Measurements from ENCODE around the gene ACSF3.

The ACSF3 gene

DNA sequence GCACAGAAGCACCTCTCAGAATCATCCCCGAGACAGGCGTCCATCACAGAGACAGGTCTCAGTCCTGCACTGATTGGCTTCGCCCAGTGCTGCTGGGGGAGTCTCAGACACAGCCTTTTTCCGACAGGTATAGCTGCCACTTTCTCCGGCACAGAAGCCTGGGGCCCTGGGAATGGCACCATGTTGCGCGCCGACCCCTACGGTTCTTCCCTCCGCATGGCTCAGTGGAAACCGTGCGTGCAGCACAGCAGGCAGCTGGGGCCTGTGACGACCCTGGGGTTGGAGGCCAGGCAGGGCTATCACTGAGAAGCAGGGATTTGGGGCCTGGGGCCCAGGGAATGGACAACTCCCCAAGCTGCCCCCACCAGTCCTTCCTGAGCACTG lies 48.2 kb downstream of the ACSF3 start:
- no peak overlapping the region for H3K27ac ChIP-seq (ENCODE audit: low read depth, low read length)
- H3K4me1 ChIP-seq (ENCODE audit: control insufficient read depth in 1 of 2, insufficient read depth in 2 of 2, low read length in 2 of 2), result no peaks in the 10 kb centered on the region
- peaks cover 2 to 7% of the 10 kb centered on the region in 2 donors for H3K9me3 ChIP-seq (ENCODE audit: control insufficient read depth in 1 of 2, low read length in 2 of 2)
- H3K36me3 ChIP-seq (ENCODE audit: control insufficient read depth in 1 of 2, insufficient read depth in 2 of 2, low read length in 2 of 2), result peaks cover 9 to 78% of the 10 kb centered on the region in 2 donors
- H3K4me3 ChIP-seq (ENCODE audit: low read depth in 1 of 2, low read length in 2 of 2), result no peak overlapping the region
- no peak overlapping the region for H3K9ac ChIP-seq (ENCODE audit: low read depth in 1 of 2, low read length in 2 of 2)
- no peaks in the 10 kb centered on the region for H3K27me3 ChIP-seq (ENCODE audit: control insufficient read depth in 1 of 2, insufficient read depth in 2 of 2, low read length in 2 of 2)

DNA sequence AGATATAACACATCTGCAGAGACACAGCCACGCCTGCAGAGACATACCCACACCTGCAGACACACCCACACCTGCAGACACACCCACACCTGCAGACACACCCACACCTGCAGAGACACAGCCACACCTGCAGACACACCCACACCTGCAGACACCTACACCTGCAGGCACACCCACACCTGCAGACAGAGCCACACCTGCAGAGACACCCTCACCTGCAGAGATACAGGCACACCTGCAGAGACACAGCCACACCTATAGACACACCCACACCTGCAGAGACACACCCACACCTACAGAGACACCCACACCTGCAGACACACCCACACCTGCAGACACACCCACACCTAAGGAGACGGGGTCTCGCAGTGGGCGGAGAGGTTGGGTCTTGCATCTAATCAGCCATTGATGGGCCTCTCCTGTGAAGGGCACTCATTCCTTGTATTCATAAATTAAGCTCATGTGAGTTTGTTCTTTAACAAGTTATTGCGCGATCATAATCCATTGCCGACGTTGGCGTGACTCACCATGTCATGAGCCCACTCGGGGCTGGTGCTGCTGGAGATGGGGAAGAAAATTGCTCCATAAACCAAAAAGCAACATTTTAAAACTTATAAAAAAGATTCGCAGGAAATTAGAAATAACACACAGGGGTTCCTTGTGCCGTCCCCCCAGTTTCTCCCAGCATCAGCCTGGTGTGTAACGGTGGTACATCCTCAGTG lies 49.0 kb downstream of the ACSF3 start:
- Histone ChIP-seq H3K36me3 (ENCODE audit: control insufficient read depth in 1 of 2, insufficient read depth in 2 of 2, low read length in 2 of 2) (peaks cover 9 to 76% of the 10 kb centered on the region in 2 donors), H3K4me1 (ENCODE audit: control insufficient read depth in 1 of 2, insufficient read depth in 2 of 2, low read length in 2 of 2) (no peaks in the 10 kb centered on the region), H3K27ac (ENCODE audit: low read depth, low read length) (no peak overlapping the region), H3K27me3 (ENCODE audit: control insufficient read depth in 1 of 2, insufficient read depth in 2 of 2, low read length in 2 of 2) (no peaks in the 10 kb centered on the region), H3K4me3 (ENCODE audit: low read depth in 1 of 2, low read length in 2 of 2) (no peak overlapping the region), H3K9ac (ENCODE audit: low read depth in 1 of 2, low read length in 2 of 2) (no peak overlapping the region), H3K9me3 (ENCODE audit: control insufficient read depth in 1 of 2, low read length in 2 of 2) (peaks cover 2 to 7% of the 10 kb centered on the region in 2 donors)

- Histone ChIP-seq H3K4me3 (ENCODE audit: low read depth in 1 of 2, low read length in 2 of 2) (no peak overlapping the region), H3K9me3 (ENCODE audit: control insufficient read depth in 1 of 2, low read length in 2 of 2) (peaks cover 2 to 7% of the 10 kb centered on the region in 2 donors), H3K27me3 (ENCODE audit: control insufficient read depth in 1 of 2, insufficient read depth in 2 of 2, low read length in 2 of 2) (no peaks in the 10 kb centered on the region), H3K27ac (ENCODE audit: low read depth, low read length) (no peak overlapping the region), H3K9ac (ENCODE audit: low read depth in 1 of 2, low read length in 2 of 2) (no peak overlapping the region), H3K4me1 (ENCODE audit: control insufficient read depth in 1 of 2, insufficient read depth in 2 of 2, low read length in 2 of 2) (no peaks in the 10 kb centered on the region), H3K36me3 (ENCODE audit: control insufficient read depth in 1 of 2, insufficient read depth in 2 of 2, low read length in 2 of 2) (peaks cover 9 to 71% of the 10 kb centered on the region in 2 donors)
Measured at GRCh38 chr16:89143201-89143741, 49.6 kb downstream of the ACSF3 start.

DNA sequence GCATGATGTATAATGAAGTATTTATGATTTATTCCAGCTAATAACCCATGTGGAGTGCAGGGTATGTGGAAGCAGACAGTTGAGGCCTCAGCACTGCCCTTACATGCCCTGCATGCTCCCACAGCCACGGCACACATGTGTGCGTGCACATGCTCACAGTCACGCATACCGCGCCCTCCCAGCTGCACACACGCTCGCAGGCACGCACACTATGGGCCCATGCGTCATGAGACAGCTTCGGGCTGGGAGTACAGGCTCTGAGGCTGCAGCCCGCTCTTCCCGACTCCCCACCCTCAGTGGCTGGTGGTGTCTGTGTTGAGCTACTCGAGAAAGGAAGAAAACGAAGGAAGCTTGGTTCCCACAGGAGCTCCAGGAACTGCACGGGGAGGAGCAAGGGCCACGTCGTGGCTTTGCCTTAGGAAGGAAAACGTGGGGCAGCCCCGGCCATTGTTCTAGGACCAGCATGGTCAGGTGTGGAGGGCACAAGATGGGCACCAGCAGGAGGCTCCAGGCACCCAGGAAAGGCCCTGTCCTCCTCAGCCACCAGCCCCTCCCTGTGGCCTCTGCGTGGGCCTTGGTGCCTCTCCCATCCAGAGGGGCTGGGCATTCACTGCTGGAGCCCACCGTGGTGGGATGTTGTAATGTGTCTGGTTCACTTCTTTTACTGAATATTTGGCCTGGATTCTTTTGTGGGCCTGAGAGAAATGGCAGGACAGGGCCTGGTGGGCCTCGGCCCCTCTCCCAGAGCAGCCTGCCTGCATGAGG lies 50.4 kb downstream of the ACSF3 start:
- H3K9me3 ChIP-seq (ENCODE audit: control insufficient read depth in 1 of 2, low read length in 2 of 2), result peaks cover 2 to 12% of the 10 kb centered on the region in 2 donors
- H3K27ac ChIP-seq (ENCODE audit: low read depth, low read length), result no peak overlapping the region
- no peaks in the 10 kb centered on the region for H3K27me3 ChIP-seq (ENCODE audit: control insufficient read depth in 1 of 2, insufficient read depth in 2 of 2, low read length in 2 of 2)
- no peak overlapping the region for H3K4me3 ChIP-seq (ENCODE audit: low read depth in 1 of 2, low read length in 2 of 2)
- H3K4me1 ChIP-seq (ENCODE audit: control insufficient read depth in 1 of 2, insufficient read depth in 2 of 2, low read length in 2 of 2), result no peaks in the 10 kb centered on the region
- H3K36me3 ChIP-seq (ENCODE audit: control insufficient read depth in 1 of 2, insufficient read depth in 2 of 2, low read length in 2 of 2), result peaks cover 12 to 70% of the 10 kb centered on the region in 2 donors
- no peak overlapping the region for H3K9ac ChIP-seq (ENCODE audit: low read depth in 1 of 2, low read length in 2 of 2)

DNA sequence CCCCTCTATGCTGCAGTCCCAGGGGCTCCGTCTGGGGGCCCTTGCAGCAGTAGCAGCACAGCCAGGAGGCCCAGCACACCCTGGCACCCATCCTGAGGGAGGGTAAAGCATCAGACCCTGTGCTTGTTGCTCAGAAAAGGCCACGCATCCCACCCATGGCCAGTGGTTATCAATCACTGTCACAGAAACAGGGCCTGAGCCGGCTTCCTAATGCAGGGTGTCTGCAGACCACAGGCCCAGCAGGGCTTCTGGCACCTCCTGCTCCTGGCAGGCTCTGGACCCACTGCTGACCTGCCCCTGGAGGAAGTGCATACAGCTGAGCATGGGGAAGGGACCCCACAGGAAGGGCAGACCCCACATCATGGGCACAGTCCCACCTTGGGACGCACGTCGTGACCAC lies 51.0 kb downstream of the ACSF3 start:
- Histone ChIP-seq H3K36me3 (ENCODE audit: control insufficient read depth in 1 of 2, insufficient read depth in 2 of 2, low read length in 2 of 2) (peaks cover 12 to 76% of the 10 kb centered on the region in 2 donors), H3K9ac (ENCODE audit: low read depth in 1 of 2, low read length in 2 of 2) (no peak overlapping the region), H3K27me3 (ENCODE audit: control insufficient read depth in 1 of 2, insufficient read depth in 2 of 2, low read length in 2 of 2) (no peaks in the 10 kb centered on the region)

DNA sequence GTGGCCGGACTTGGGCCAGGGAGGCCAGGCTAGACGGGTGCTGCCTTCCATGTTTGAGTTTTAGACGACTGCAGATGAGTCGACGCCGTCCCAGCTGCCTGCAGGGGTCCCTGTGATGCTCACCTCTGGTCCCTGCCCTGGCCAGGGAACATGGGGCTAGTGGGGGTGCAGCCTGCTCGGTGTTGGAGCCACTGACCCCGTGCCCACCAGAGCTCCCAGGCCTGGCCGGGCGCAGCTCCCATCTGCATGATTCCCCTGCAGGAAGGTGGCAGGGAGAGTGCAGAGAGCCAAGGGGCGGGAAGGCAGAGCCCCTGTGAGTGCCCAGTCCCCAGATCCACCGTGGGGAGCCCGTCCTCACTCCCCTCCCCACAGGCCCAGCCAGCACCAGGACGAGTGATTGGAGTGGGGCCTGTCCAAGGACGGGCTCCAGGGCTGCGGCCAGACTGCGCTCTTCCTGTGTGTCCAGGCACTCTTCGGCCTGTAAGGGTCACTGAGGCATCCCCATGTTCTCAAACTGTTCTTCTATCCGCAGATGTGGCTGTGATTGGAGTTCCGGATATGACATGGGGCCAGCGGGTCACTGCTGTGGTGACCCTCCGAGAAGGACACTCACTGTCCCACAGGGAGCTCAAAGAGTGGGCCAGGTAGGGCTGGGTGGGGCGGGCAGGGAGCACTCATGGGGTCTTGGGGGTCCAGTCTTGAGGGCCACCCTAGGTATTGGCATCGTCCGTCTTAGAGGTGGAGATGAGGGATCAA lies 51.9 kb downstream of the ACSF3 start:
- Histone ChIP-seq H3K4me3 (ENCODE audit: low read depth in 1 of 2, low read length in 2 of 2) (no peak overlapping the region), H3K9me3 (ENCODE audit: control insufficient read depth in 1 of 2, low read length in 2 of 2) (peaks cover 4 to 12% of the 10 kb centered on the region in 2 donors), H3K27me3 (ENCODE audit: control insufficient read depth in 1 of 2, insufficient read depth in 2 of 2, low read length in 2 of 2) (no peaks in the 10 kb centered on the region), H3K27ac (ENCODE audit: low read depth, low read length) (no peak overlapping the region), H3K36me3 (ENCODE audit: control insufficient read depth in 1 of 2, insufficient read depth in 2 of 2, low read length in 2 of 2) (peaks cover 12 to 76% of the 10 kb centered on the region in 2 donors), H3K9ac (ENCODE audit: low read depth in 1 of 2, low read length in 2 of 2) (no peak overlapping the region), H3K4me1 (ENCODE audit: control insufficient read depth in 1 of 2, insufficient read depth in 2 of 2, low read length in 2 of 2) (no peaks in the 10 kb centered on the region)

More for the DNA sequence above, 51.0 kb downstream of the ACSF3 start:
- peaks cover 4 to 12% of the 10 kb centered on the region in 2 donors for H3K9me3 ChIP-seq (ENCODE audit: control insufficient read depth in 1 of 2, low read length in 2 of 2)
- H3K4me1 ChIP-seq (ENCODE audit: control insufficient read depth in 1 of 2, insufficient read depth in 2 of 2, low read length in 2 of 2), result no peaks in the 10 kb centered on the region
- H3K4me3 ChIP-seq (ENCODE audit: low read depth in 1 of 2, low read length in 2 of 2), result no peak overlapping the region
- H3K27ac ChIP-seq (ENCODE audit: low read depth, low read length), result no peak overlapping the region

DNA sequence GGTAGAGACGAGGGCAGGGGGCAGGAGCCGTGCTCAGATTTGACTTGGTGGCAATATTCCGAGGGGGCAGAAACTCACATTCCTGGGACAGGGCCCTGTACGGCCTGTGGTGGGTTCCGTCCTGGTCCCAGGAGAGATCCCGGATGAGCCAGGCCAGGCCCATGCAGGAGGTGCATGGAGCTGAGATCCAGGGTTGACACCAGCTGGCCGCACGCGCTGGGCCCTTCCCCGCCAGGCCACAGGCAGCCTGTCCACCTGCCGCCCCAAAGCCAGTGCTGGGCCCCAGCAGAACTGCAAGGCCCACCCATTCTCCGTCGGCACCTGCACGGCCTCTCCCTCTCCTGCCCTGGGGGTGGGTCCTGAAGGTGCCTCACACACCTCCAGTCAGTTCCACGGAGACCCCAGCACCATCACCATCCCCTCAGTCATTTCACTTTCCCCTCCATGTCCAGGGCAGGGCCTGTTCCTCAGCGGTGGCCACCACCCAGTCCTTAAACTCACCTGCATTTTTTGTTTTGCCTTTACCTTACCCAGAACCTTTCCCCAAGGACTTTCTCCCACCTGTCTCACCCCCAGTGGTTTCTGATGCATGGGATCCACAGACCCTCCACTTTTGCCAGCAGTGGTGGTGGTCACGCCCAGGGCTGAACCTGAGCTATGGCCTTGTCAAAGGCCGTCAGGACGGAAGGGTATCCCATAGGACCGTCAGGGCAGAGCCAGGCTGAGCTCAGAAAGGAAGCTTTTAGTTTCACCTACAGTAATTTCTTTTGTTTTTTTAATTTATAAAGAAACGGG lies 52.8 kb downstream of the ACSF3 start:
- Histone ChIP-seq H3K36me3 (ENCODE audit: control insufficient read depth in 1 of 2, insufficient read depth in 2 of 2, low read length in 2 of 2) (peaks cover 12 to 77% of the 10 kb centered on the region in 2 donors), H3K4me3 (ENCODE audit: low read depth in 1 of 2, low read length in 2 of 2) (no peak overlapping the region), H3K9me3 (ENCODE audit: control insufficient read depth in 1 of 2, low read length in 2 of 2) (peaks cover 4 to 12% of the 10 kb centered on the region in 2 donors), H3K9ac (ENCODE audit: low read depth in 1 of 2, low read length in 2 of 2) (no peak overlapping the region), H3K27me3 (ENCODE audit: control insufficient read depth in 1 of 2, insufficient read depth in 2 of 2, low read length in 2 of 2) (no peaks in the 10 kb centered on the region), H3K4me1 (ENCODE audit: control insufficient read depth in 1 of 2, insufficient read depth in 2 of 2, low read length in 2 of 2) (no peaks in the 10 kb centered on the region), H3K27ac (ENCODE audit: low read depth, low read length) (no peak overlapping the region)

DNA sequence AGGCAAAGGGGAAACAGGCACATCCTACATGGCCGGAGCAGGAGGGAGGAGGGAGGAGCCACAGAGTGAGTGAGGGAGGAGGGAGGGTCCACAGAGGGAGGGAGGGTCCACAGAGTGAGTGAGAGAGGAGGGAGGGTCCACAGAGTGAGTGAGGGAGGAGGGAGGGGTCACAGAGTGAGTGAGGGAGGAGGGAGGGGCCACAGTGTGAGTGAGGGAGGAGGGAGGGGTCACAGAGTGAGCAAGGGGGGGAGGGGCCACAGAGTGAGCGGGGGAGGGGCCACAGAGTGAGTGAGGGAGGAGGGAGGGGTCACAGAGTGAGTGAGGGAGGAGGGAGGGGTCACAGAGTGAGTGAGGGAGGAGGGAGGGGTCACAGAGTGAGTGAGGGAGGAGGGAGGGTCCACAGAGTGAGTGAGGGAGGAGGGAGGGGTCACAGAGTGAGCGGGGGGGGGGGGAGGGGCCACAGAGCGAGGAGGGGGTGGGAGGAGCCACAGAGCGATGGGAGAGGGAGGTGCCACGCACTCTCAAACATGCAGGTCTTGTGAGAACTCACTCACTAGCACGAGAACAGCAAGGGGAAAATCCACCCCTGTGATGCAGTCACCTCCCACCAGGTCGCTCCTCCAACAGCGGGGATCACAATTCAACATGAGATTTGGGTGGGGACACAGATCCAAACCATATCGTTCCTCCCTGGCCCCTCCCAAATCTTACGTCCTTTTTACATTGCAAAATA lies 53.6 kb downstream of the ACSF3 start:
- no peaks in the 10 kb centered on the region for H3K27me3 ChIP-seq (ENCODE audit: control insufficient read depth in 1 of 2, insufficient read depth in 2 of 2, low read length in 2 of 2)
- H3K36me3 ChIP-seq (ENCODE audit: control insufficient read depth in 1 of 2, insufficient read depth in 2 of 2, low read length in 2 of 2), result peaks cover 12 to 73% of the 10 kb centered on the region in 2 donors
- H3K9ac ChIP-seq (ENCODE audit: low read depth in 1 of 2, low read length in 2 of 2), result no peak overlapping the region
- H3K9me3 ChIP-seq (ENCODE audit: control insufficient read depth in 1 of 2, low read length in 2 of 2), result peaks cover 2 to 10% of the 10 kb centered on the region in 2 donors
- H3K4me3 ChIP-seq (ENCODE audit: low read depth in 1 of 2, low read length in 2 of 2), result no peak overlapping the region
- H3K4me1 ChIP-seq (ENCODE audit: control insufficient read depth in 1 of 2, insufficient read depth in 2 of 2, low read length in 2 of 2), result no peaks in the 10 kb centered on the region
- no peak overlapping the region for H3K27ac ChIP-seq (ENCODE audit: low read depth, low read length)

GRCh38 chr16:89149386-89149785 lies 55.7 kb downstream of the ACSF3 start:
- no peak overlapping the region for H3K9ac ChIP-seq (ENCODE audit: low read depth in 1 of 2, low read length in 2 of 2)
- no peak overlapping the region for H3K27ac ChIP-seq (ENCODE audit: low read depth, low read length)
- H3K27me3 ChIP-seq (ENCODE audit: control insufficient read depth in 1 of 2, insufficient read depth in 2 of 2, low read length in 2 of 2), result no peaks in the 10 kb centered on the region
- H3K4me1 ChIP-seq (ENCODE audit: control insufficient read depth in 1 of 2, insufficient read depth in 2 of 2, low read length in 2 of 2), result no peaks in the 10 kb centered on the region
- H3K9me3 ChIP-seq (ENCODE audit: control insufficient read depth in 1 of 2, low read length in 2 of 2), result peaks cover 2 to 5% of the 10 kb centered on the region in 2 donors
- no peak overlapping the region for H3K4me3 ChIP-seq (ENCODE audit: low read depth in 1 of 2, low read length in 2 of 2)
- peaks cover 12 to 59% of the 10 kb centered on the region in 2 donors for H3K36me3 ChIP-seq (ENCODE audit: control insufficient read depth in 1 of 2, insufficient read depth in 2 of 2, low read length in 2 of 2)

Data from duodenal mucosa (tissue), 2 donors.